Activated naive CD4-positive, alpha-beta T cell (primary cell): ENCODE measurements around the gene MYO5C.
"Not testable (repeated sequence)": the region's sequence is repeated elsewhere in the genome, so short reads cannot be mapped to it uniquely, and the experiment has no call there.

Experiments
- DNase-seq, 4 experiments: peaks; one replicate each; lab custom pipeline; 2025; lab: John Stamatoyannopoulos, UW

MYO5C gene

DNA sequence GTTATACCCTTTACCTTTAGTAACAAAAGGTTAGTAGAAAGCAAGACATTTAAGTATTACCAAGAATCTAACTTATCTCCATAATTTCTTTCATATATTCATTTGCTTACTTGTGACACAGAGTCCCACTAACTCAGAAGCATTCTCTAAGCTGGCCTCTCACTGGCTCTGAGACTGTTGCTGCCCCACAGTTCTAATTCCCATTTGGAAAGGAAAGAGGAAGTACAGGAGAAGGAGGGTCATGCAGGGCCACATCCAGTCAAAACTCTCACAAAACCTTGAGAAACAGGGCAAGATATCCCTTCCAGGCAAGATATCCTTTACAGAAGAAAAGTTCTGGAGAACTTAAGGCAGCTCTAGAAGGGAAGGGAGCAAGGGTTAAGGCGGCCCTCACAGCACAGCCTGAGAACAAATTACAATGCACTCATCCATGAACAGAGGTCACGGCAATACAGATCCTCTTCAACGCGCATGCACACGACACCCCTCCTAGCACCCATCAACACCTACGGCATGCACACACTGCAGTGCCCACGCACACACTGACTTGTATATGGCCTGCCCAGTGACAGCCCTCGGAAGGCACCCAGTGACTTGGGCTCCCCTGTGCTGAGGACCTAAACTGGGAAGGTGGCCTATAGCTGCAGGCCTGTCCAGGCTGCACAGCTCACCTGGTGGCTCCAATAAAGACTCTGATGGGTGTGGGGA is 13.0 kb upstream of the MYO5C start:
- DNase-seq = no peak

DNA sequence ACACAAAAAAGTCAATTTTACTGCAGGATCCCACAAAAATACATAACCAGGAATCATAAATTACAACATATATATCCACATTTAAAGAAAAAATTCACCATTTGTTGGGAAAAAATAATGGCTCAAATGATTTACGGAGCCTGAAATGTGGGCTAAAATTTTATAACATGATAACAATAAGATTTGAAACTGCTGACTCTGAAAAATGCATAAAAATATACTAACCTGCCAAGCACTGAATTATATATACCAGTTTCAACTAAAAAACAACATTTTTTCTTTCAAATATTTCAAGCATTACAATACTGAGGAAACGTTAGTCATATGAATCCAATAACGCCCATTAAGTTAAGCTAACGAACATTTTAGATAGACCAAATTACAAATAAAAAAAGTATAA is 12.2 kb upstream of the MYO5C start:
- no peak for DNase-seq

DNA sequence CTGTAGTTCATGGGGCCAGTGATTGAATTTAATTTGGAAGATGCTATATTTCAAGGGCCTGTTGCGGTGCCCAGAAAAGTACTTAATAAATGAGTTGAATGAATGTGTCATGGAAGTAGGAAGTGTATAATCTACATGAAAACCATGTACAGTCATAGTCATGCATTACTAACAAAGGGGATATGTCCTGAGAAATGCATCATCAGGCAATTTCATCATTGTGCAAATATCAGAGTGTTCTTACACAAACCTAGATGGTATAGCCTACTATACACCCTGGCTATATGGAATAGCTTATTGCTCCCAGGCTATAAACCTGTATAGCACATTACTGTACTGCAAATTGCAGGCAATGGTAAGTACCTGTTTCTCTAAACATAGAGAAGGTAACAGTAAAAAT is 10.7 kb upstream of the MYO5C start:
- DNase-seq = no peak

DNA sequence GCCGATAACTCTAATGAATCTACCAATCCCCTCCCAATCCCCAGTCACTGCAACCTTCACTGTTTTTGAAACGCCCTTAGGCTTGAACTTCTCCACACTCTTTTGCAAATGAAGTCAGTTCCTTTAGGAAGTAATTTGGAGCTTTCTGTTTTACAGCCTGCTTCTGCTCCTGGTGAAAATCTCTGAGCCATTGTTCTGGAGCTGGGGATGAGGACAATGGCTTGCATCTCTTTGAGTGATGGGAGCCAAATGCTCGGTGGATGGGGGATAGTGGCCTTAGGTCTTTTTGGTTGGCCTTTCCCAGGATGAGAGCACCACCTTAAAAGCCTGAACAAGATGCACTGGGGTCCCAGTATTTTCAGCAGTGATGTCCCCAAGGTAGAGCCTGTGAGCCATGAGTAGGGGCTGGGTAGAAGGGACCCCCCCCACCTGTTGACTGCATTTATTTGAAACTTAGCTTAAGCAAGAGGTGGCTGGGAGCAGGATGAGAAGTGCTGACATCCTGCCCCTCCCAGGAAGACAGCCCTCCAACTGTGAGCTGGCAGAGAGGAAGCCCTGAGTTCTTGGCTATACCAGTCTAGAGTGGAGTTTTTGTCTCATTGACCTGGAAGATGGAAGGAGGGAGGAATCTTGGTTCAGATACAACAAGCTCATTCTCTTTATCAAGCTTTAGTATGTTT is 7.6 kb upstream of the MYO5C start:
- DNase-seq = no peak

DNA sequence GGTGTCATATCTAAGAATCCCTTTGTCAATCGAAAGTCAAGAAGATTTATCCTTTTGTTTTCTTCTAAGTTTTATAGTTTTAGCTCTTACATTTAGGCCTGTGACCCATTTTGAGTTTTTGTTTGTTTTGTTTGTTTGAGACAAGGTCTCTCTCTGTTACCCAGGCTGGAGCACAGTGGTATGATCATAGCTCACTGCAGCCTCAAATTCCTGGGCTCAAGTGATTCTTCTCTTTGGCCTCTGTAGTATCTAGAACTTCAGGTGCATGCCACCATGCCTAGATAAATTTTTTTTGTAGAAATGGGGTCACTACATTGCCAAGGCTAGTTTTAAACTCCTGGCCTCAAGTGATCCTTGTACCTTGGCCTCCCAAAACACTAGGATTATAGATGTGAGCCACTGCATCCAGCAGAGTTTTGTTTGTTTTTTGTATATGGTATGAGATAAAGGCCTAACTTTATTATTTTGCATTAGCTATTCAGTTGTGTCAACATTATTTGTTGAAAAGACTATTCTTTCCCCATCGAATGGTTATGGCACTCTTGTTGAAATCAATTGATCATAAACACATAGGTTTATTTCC is 5.8 kb upstream of the MYO5C start:
- no peak for DNase-seq

DNA sequence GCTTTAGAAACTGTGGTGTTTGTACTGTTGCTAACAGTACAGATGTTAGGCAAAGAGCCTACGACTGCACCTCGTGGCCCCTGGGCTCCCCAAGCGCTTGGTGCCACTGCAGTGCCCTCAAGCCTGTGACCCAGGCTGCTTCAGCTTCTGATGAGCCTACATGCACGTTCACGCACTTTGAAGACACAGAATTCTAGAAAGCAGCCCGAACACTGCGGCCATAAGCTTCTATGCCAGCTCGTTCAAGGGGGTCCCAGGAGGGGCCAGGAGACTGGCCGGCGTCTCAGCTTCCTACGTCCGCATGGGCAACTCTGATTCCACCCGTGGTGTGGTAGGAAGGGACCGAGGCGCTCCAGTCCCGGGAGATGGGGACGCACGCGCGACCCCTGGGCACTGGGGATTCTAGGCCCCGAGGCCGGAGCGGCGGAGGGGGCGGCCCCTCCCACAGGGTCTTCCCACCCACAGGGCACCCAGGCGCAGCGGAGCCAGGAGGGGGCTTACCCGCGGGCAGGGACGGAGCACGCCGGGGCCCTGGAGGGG is 653 bp downstream of the MYO5C start:
- DNase-seq = no peak

DNA sequence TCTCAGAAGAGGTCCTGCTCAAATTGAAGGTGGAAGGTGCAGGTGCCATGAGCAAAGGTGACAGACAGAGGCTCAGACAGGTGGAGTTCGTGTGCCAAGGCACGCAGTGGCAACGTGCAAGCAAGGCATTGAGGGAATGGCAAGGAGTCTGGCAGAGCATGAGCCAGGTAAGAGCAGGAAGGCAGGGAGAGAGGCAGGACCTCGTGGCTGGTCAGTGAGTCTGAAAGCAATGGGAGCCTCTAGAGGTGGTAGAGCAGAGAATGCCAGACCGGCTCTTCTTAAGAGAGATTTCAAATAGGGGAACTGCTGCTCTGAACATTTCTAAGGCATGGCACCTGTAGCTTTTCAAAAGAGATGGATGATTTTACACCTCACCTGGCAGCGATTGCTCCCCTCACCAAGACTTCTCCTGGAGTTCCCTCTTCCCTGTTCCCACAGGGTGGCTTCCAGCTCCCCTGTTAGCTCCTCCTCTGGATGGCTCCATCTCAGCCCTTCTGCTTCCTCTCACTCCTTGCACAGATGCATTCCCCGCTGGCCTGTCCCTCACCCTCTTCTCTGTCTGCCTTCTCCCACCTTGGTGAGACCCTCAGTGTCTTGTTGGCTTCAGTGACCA is 2.7 kb downstream of the MYO5C start:
- DNase-seq = no peak

DNA sequence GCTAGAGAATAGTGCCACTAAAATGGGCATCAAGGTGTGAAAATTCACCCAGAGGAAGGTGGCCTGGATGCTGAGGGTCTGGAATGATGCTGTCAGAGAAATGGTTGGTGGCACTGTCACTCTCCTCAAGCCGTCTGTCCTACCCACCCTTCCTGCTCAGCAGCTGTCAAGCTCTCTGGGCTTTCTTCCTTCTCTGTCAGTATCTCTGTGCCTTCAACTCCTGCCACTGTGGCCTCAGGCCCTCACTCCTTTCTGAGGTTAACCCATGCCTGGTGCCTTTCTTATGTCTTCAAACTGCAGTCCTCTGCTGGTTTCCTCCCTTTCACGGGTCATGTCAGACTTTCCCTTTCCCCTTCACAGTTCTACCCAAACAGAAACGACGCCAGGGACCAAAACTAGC is 4.4 kb downstream of the MYO5C start:
- no peak for DNase-seq

DNA sequence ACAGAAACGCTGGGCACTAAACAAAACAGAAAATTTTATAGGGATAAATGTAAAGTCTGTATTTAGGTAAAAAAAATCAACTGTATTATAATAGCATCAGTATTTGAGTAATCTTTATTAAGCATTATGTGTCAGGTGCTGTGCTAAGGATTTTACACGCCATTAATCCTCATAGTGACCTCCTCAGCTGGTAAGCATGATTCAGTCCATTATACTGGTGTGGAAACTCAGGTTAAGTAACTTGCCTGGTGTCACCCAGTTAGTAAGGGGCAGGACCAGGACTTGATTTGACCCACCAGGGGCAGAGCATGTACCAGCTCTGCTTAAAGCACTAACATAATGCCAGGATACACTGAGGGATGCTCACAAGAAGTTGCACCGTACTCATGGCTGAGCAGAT is 4.8 kb downstream of the MYO5C start:
- DNase-seq = no peak

DNA sequence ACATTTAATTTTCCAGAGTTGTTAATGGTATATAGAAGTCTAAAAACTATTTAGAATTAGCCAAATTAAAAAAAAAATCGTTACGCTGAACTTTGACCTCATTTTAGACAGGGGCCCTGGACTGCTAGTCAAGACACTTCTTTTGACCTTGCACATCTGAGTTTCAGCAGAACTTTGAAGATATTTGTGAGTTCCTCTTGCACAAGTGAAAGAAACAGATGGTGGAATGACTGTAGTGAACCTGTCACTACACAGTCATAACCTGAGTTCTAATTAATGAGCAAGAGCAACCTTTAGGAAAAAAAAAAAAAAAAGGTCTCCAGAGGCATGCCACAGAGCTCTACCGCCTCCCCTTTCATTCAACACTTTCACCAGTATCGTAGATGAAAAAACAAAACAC is 5.3 kb downstream of the MYO5C start:
- DNase-seq = no peak

DNA sequence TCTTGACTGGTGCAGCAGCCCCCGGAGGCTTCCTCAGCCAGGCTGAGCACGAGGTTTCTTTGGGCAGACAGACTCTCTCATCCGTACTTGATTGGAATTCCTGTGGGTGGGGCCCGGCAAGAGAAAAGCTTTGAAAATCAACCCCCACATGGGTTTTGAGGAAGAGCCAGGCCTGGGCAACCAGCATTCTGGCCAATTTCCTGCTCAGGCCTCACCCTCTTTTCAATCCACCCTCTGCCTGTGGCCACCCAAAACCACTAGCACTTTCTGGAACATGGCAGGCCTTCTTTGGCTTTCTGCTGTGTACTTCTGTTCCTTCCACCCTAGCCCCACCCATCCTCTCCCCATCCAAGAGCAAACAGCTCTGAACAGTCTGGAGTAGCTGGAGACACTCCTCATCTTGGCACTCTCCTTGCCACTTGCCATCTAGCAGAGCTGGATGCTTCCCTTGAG is 5.9 kb downstream of the MYO5C start:
- DNase-seq = no peak

DNA sequence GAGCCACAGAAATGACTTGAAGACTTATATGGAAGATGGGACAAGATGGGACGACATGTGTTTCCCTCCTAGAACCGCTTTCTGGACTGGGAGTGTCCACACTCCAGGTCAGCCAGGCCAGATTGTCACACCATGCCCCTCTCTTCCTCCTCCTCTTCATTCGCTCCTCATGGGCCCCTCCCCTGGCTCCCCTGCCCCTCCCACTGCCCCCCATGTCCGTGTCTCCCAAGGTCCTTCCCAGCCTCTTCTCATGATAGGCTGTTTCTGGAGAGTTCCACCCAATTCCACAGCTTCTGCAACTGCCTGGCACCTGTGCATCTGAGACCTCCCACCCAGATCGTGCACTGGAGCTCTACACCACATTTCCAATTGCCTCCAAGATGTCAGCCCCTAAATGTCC is 6.6 kb downstream of the MYO5C start:
- no peak for DNase-seq

DNA sequence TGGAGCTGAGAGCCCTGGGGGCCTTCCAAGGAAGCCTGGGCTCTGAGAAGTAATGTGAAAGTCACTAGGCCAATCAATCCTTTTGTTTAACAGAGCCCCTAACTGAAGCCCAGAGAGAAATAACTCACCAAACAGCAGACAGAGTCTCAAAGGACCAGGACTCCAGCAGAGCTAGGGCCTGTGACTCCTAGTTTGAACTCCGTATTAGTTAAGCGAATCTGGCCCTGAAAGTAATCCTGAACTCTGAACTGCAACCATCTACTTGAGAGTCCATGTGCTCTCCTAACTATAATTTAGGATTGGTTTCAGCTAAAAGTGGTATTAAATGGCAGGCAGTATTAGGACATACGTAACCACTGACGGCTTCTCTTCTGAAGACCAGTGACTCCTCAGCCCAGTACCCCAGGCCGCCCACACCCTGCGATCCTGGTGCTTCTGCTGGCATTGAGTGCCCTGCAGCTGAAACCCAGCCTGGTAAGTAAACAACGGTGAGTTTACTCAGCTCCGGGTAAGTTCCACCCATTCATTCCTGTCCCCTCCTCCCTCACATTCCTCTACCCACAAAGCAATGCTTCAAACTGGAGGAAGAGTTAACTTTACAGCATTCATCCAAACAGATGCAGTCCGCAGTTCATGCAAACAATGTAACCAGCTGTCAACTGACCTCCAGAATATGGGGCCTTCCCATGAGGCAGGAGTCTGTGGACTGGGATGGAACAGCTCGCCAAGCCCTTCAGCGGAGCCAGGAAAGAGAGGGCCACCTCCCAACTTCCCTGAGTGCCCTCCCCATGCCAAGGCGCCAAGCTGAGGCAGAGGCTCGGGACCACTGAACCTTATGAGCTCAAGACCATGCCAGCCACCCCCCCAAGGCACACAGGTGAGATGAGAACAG is 7.3 kb downstream of the MYO5C start:
- no peak for DNase-seq

DNA sequence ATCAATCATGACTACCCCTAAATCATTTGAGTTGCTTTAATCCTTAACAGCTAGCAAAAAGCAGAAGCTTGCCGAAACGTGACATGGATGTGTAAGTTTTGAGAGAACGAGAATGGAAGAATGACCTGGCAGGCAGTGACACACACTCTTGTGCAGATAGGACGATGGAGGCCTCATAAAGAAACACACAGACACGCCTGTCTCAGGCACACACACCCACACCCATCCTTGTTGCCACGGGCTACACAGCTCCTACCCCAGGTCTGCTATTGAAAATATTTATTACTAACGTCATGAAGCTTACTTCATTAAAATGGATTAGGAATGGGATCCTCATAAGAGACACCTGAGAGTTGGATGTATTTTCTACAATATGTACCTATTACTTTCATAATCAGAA is 8.5 kb downstream of the MYO5C start:
- no peak for DNase-seq

DNA sequence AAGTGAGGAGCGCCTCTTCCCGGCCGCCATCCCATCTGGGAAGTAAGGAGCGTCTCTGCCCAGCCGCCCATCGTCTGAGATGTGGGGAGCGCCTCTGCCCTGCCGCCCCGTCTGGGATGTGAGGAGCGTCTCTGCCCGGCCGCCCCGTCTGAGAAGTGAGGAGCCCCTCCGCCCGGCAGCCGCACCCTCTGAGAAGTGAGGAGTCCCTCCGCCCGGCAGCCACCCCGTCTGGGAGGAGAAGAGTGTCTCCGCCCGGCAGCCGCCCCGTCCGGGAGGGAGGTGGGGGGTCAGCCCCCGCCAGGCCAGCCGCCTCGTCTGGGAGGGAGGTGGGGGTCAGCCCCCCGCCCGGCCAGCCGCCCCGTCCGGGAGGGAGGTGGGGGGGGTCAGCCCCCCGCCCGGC is 9.7 kb downstream of the MYO5C start:
- DNase-seq = not testable (repeated sequence)

DNA sequence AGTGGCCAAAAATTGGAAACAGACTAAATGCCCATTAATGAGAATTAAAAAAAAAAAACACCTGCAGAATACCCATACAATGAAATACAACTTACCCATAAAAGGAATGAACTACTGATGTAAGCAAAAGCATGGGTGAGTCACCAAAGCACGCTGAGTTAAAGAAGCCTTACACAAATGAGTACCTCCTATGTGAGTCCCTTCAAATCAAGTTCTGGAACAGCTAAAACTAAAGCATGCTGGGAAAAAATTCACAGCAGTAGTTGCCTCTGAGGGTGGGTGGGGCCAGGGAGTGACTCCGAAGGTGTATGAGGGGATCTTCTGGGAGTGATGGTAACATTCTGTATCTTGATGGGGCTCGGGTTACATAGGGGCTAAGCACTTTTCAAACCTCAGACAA is 11.4 kb downstream of the MYO5C start:
- no peak for DNase-seq

DNA sequence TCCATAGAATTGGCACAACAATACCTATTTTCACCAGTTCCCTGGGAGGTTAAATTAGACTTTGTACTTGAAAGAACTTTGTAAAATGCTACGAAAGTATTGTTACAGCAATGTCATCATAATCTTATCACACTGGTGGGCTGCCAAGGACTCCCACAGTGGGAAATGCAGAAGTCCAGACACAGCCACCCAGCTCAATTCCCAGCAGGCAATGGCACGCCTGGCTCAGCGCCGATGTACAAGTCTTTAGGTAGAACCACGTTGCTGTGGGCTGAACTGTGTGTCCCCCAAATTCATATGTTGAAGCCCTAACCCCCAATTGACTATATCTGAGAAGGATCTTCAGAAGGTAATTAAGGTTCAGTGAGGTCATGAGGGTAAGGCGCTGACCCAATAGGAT is 12.3 kb downstream of the MYO5C start:
- no peak for DNase-seq

DNA sequence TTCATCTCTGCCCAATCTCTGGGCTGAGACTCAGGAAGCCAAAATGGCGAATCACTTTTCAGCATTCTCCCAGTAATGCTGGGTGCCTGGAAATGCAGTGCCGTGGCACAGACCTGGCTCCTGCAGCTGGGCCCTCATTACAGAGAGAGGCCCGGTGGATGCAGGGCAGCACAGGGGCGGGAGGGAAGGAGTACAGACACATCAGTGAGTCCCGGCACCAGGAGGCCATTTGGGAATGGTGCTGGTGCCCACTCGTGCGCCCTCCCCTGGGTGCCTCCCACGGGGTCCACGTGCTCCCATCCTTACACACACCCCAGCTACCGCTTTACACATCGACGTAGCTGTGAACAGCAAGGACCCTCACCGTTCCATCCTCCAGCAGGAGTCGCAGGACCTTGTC is 13.2 kb downstream of the MYO5C start:
- DNase-seq = no peak

DNA sequence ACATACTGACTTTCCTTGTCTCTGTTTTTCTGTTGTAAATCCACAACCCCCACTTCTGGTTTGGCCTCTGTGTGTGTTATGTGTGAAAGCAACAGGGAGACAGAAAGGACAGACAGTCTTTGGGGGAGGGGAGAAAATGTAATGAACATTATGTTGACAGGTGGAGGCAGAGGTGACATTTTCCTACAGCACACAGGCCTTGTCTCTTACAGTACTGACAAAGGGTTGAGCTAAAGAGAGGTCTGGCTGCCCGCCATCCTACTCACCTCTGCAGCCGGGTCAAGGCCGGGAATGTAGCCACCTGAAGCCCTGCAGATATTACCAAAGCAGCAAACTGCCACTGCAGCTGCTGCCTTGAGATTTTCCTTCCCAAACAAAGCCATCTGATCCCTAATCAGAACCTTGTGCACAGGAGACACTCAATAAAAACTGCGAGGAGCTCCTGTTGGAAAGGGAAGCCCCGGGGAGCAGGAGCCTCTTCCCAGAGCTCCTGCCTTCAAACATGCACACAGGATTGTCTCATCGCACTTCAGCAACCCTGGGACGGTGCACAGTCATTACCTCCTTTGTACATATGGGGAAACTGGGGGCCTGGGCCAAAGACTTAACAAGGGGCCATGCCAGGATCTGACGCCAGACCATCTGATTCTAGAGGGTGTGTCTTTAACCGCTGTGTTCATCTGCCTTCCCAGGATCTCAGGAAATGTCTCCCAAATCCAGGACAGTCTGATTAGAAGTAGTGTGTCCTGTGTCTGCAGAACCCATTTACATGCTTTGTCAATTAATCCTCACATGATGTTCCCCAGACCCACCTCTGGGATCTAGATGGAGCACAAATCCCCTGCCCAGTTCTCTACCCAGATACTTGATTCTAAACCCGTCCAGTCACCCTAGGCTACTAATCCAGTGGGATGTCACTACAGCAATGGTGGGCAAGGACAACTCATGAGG is 14.2 kb downstream of the MYO5C start:
- no peak for DNase-seq

DNA sequence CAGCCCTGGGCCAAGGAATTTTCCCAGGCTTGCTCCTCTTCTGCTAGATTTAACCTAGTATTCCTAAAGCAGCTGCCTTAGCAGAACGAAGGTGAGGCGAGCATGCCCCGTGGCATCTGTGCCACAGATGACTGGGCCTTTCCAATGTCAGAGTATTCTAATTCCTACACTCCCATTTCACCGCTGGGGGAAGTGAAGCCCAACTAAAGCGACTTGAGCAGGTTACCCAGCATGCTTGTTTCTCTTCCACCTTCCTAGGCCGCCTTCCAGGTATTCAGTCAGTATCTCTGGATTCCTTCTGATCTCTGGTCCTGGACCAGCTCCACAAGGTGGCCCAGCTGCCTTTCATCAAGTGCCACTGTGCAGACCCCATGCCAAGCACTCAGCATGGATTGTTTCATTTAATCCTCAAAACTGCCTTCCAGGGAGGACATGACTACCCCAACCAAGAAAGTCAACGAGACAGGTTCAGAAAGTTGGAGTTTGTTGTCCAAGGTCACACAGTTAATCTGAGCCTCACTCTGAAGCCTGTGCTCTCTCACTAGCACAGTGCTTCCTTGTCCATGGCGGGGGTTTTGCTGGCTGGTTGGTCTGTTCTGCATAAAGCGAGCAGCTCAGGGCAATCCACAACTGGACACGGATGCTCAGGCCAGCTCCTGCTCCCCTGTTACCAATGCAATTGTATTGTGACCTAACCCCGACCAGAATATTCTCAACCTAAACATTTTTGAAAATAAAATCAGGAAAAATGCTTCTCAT is 15.1 kb downstream of the MYO5C start:
- no peak for DNase-seq
